ENCODE measurements around the gene MICALL2. TPM values are rescaled to one million over a fixed set of nuclear protein-coding genes. Genes with fewer than 3 reads are reported as not detected.

MICALL2 gene
- total and polyA plus RNA-seq, 2 experiments from 2014 or later: 6.4 to 12.2 TPM

GRCh38 chr7:1394371-1394770 is 64.9 kb downstream of the MICALL2 start:
- H3K9ac ChIP-seq: no peak overlapping the region
- no peaks in the 10 kb centered on the region for H3K79me2 ChIP-seq (ENCODE audit: insufficient read depth)
- TF ChIP-seq EZH2phosphoT487 (IDR thresholded peaks at IDR 0.05; ENCODE audit: insufficient read depth, low read depth) (no peak), EZH2 (IDR thresholded peaks at IDR 0.05; ENCODE audit: insufficient read depth, poor library complexity, severe bottlenecking) (no peak)
- H3K4me2 ChIP-seq (ENCODE audit: unreplicated experiment): no peak overlapping the region
- in situ Hi-C loops (cut with MboI): no loop called here
- no peak for DNase-seq
- H4K20me1 ChIP-seq (ENCODE audit: insufficient read depth): no peaks in the 10 kb centered on the region
- H3K36me3 ChIP-seq (ENCODE audit: low read depth): no peaks in the 10 kb centered on the region
- H3F3A ChIP-seq (ENCODE audit: insufficient read depth): peaks cover 12% of the 10 kb centered on the region
- H3K27ac ChIP-seq: no peak overlapping the region
- no peaks in the 10 kb centered on the region for H3K9me3 ChIP-seq (ENCODE audit: low read depth)
- H3K27me3 ChIP-seq (replicated peaks; ENCODE audit: insufficient read depth): peaks cover 22% of the 10 kb centered on the region
- 55 to 60% methylated on average over 4 of the region's 4 CpGs for WGBS, 2 experiments (ENCODE audit: low coverage in 1 of 2, low lambda C conversion rate in 2 of 2, missing lambda C conversion rate in 2 of 2)
- H2AFZ ChIP-seq: no peak overlapping the region
- H3K4me1 ChIP-seq (ENCODE audit: insufficient read depth): no peaks in the 10 kb centered on the region
- no peaks in the 10 kb centered on the region for H3K9me2 ChIP-seq (ENCODE audit: insufficient read depth)
- no peak overlapping the region for H3K4me3 ChIP-seq

GRCh38 chr7:1393421-1393820 is 65.8 kb downstream of the MICALL2 start:
- H3F3A ChIP-seq (ENCODE audit: insufficient read depth): peaks cover 11% of the 10 kb centered on the region
- peaks cover 19% of the 10 kb centered on the region for H3K27me3 ChIP-seq (replicated peaks; ENCODE audit: insufficient read depth)
- H3K4me2 ChIP-seq (ENCODE audit: unreplicated experiment): no peak overlapping the region
- in situ Hi-C loops (cut with MboI): no loop called here
- no peak overlapping the region for H3K27ac ChIP-seq
- TF ChIP-seq EZH2phosphoT487 (IDR thresholded peaks at IDR 0.05; ENCODE audit: insufficient read depth, low read depth): no peak
- no peak for TF ChIP-seq EZH2 (IDR thresholded peaks at IDR 0.05; ENCODE audit: insufficient read depth, poor library complexity, severe bottlenecking)
- H3K9me3 ChIP-seq (ENCODE audit: low read depth): no peaks in the 10 kb centered on the region
- no peak overlapping the region for H2AFZ ChIP-seq
- no peaks in the 10 kb centered on the region for H3K79me2 ChIP-seq (ENCODE audit: insufficient read depth)
- H3K4me3 ChIP-seq: no peak overlapping the region
- no peaks in the 10 kb centered on the region for H4K20me1 ChIP-seq (ENCODE audit: insufficient read depth)
- H3K9me2 ChIP-seq (ENCODE audit: insufficient read depth): no peaks in the 10 kb centered on the region
- no peaks in the 10 kb centered on the region for H3K36me3 ChIP-seq (ENCODE audit: low read depth)
- H3K9ac ChIP-seq: no peak overlapping the region
- H3K4me1 ChIP-seq (ENCODE audit: insufficient read depth): no peaks in the 10 kb centered on the region
- 45 to 57% methylated on average over 7 of the region's 7 CpGs for WGBS, 2 experiments (ENCODE audit: low coverage in 1 of 2, low lambda C conversion rate in 2 of 2, missing lambda C conversion rate in 2 of 2)
- no peak for DNase-seq

GRCh38 chr7:1392556-1392955 is 66.7 kb downstream of the MICALL2 start:
- Histone ChIP-seq H3K9ac (no peak overlapping the region), H3K4me2 (ENCODE audit: unreplicated experiment) (no peak overlapping the region), H2AFZ (no peak overlapping the region), H3K4me3 (no peak overlapping the region), H4K20me1 (ENCODE audit: insufficient read depth) (no peaks in the 10 kb centered on the region), H3K79me2 (ENCODE audit: insufficient read depth) (no peaks in the 10 kb centered on the region), H3K36me3 (ENCODE audit: low read depth) (no peaks in the 10 kb centered on the region), H3K9me2 (ENCODE audit: insufficient read depth) (no peaks in the 10 kb centered on the region), H3K4me1 (ENCODE audit: insufficient read depth) (no peaks in the 10 kb centered on the region), H3K27me3 (replicated peaks; ENCODE audit: insufficient read depth) (peaks cover 19% of the 10 kb centered on the region), H3F3A (ENCODE audit: insufficient read depth) (peaks cover 4% of the 10 kb centered on the region), H3K27ac (no peak overlapping the region), H3K9me3 (ENCODE audit: low read depth) (no peaks in the 10 kb centered on the region)
- in situ Hi-C loops (cut with MboI): no loop called here
- TF ChIP-seq EZH2phosphoT487 (IDR thresholded peaks at IDR 0.05; ENCODE audit: insufficient read depth, low read depth) (no peak), EZH2 (IDR thresholded peaks at IDR 0.05; ENCODE audit: insufficient read depth, poor library complexity, severe bottlenecking) (no peak)
- no peak for DNase-seq
- WGBS, 2 experiments (ENCODE audit: low coverage in 1 of 2, low lambda C conversion rate in 2 of 2, missing lambda C conversion rate in 2 of 2): 65 to 68% methylated on average over 4 of the region's 4 CpGs

GRCh38 chr7:1391449-1391848 is 67.8 kb downstream of the MICALL2 start:
- H3K27ac ChIP-seq: no peak overlapping the region
- 45 to 49% methylated on average over 4 of the region's 4 CpGs for WGBS, 2 experiments (ENCODE audit: low coverage in 1 of 2, low lambda C conversion rate in 2 of 2, missing lambda C conversion rate in 2 of 2)
- H3K9ac ChIP-seq: no peak overlapping the region
- H4K20me1 ChIP-seq (ENCODE audit: insufficient read depth): no peaks in the 10 kb centered on the region
- no peaks in the 10 kb centered on the region for H3K4me1 ChIP-seq (ENCODE audit: insufficient read depth)
- no peaks in the 10 kb centered on the region for H3K9me3 ChIP-seq (ENCODE audit: low read depth)
- no peak overlapping the region for H2AFZ ChIP-seq
- H3K4me2 ChIP-seq (ENCODE audit: unreplicated experiment): no peak overlapping the region
- no peaks in the 10 kb centered on the region for H3K9me2 ChIP-seq (ENCODE audit: insufficient read depth)
- in situ Hi-C loops (cut with MboI): no loop called here
- peaks cover 19% of the 10 kb centered on the region for H3K27me3 ChIP-seq (replicated peaks; ENCODE audit: insufficient read depth)
- no peaks in the 10 kb centered on the region for H3K36me3 ChIP-seq (ENCODE audit: low read depth)
- H3K4me3 ChIP-seq: no peak overlapping the region
- H3F3A ChIP-seq (ENCODE audit: insufficient read depth): no peaks in the 10 kb centered on the region
- no peak for DNase-seq
- H3K79me2 ChIP-seq (ENCODE audit: insufficient read depth): no peaks in the 10 kb centered on the region
- TF ChIP-seq EZH2phosphoT487 (IDR thresholded peaks at IDR 0.05; ENCODE audit: insufficient read depth, low read depth) (no peak), EZH2 (IDR thresholded peaks at IDR 0.05; ENCODE audit: insufficient read depth, poor library complexity, severe bottlenecking) (no peak)
